HEK293 (cell line): Measurements from ENCODE around the gene ALPK3.

Experiments used
- ZNF274 ChIP-seq, 2 experiments: fragments of 200-500 bp in 1 of 2; fragments of 450-650 bp in 1 of 2; sonication (Bioruptor generic) in 1 of 2; formaldehyde crosslinking in 1 of 2; IDR thresholded peaks; 2 replicates each; pipeline versions ENCODE4 v1.5.1 to v1.6.1; 2014 to 2016; ENCODE audit warnings: borderline replicate concordance in 1 of 2, inconsistent platforms in 1 of 2, low read length in 1 of 2, missing biosample characterization in 1 of 2, missing genetic modification characterization in 1 of 2
- ZNF629 ChIP-seq: fragments of 450-650 bp; formaldehyde crosslinking; IDR thresholded peaks from 2 replicates; pipeline ENCODE4 v1.5.1; 2017; ENCODE audit warnings: missing biosample characterization, missing genetic modification characterization
- TF ChIP-seq, protein P1 (sequence below): fragments of 450-650 bp; formaldehyde crosslinking; conservative IDR thresholded peaks from 2 replicates; pipeline ENCODE4 v1.5.1; 2016; ENCODE audit warnings: low read depth, missing biosample characterization, missing genetic modification characterization
- TF ChIP-seq, protein P2 (sequence below): fragments of 450-650 bp; formaldehyde crosslinking; IDR thresholded peaks from 2 replicates; pipeline ENCODE4 v1.5.1; 2016; ENCODE audit warnings: missing biosample characterization, missing genetic modification characterization

DNA sequence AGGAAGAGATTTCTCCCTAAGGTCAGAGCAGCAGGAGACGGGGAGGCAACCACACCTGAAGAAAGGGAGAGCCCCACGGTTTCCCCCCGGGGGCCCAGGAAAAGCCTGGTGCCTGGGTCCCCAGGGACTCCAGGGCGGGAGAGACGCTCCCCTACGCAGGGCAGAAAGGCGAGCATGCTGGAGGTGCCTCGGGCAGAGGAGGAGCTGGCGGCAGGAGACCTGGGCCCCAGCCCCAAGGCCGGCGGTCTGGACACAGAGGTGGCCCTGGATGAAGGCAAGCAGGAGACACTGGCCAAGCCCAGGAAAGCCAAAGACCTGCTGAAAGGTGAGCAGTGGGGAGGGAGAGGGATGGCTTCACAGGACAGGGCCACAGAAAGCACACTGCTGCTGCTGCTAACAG lies 41.1 kb downstream of the ALPK3 start:
- TF ChIP-seq ZNF274 (IDR thresholded peaks at IDR 0.05; ENCODE audit: low read length) = no peak
- no peak for TF ChIP-seq ZNF274 (tag by site-specific recombination; IDR thresholded peaks at IDR 0.05; ENCODE audit: borderline replicate concordance)
- TF ChIP-seq, protein P1, sequence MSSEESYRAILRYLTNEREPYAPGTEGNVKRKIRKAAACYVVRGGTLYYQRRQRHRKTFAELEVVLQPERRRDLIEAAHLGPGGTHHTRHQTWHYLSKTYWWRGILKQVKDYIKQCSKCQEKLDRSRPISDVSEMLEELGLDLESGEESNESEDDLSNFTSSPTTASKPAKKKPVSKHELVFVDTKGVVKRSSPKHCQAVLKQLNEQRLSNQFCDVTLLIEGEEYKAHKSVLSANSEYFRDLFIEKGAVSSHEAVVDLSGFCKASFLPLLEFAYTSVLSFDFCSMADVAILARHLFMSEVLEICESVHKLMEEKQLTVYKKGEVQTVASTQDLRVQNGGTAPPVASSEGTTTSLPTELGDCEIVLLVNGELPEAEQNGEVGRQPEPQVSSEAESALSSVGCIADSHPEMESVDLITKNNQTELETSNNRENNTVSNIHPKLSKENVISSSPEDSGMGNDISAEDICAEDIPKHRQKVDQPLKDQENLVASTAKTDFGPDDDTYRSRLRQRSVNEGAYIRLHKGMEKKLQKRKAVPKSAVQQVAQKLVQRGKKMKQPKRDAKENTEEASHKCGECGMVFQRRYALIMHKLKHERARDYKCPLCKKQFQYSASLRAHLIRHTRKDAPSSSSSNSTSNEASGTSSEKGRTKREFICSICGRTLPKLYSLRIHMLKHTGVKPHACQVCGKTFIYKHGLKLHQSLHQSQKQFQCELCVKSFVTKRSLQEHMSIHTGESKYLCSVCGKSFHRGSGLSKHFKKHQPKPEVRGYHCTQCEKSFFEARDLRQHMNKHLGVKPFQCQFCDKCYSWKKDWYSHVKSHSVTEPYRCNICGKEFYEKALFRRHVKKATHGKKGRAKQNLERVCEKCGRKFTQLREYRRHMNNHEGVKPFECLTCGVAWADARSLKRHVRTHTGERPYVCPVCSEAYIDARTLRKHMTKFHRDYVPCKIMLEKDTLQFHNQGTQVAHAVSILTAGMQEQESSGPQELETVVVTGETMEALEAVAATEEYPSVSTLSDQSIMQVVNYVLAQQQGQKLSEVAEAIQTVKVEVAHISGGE = no peak
- TF ChIP-seq, protein P2, sequence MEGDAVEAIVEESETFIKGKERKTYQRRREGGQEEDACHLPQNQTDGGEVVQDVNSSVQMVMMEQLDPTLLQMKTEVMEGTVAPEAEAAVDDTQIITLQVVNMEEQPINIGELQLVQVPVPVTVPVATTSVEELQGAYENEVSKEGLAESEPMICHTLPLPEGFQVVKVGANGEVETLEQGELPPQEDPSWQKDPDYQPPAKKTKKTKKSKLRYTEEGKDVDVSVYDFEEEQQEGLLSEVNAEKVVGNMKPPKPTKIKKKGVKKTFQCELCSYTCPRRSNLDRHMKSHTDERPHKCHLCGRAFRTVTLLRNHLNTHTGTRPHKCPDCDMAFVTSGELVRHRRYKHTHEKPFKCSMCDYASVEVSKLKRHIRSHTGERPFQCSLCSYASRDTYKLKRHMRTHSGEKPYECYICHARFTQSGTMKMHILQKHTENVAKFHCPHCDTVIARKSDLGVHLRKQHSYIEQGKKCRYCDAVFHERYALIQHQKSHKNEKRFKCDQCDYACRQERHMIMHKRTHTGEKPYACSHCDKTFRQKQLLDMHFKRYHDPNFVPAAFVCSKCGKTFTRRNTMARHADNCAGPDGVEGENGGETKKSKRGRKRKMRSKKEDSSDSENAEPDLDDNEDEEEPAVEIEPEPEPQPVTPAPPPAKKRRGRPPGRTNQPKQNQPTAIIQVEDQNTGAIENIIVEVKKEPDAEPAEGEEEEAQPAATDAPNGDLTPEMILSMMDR (tag by site-specific recombination) = no peak
- TF ChIP-seq ZNF629 (tag by site-specific recombination) = no peak
